Activated CD4-positive, CD25-positive, alpha-beta regulatory T cell treated with anti-CD3 and anti-CD28 coated beads, Interleukin-2, amount 50 U/mL, for 24 hours (primary cell): ENCODE measurements around the gene BTBD7.
"Not testable (repeated sequence)": the region's sequence is repeated elsewhere in the genome, so short reads cannot be mapped to it uniquely, and the experiment has no call there.

Source experiments
- ATAC-seq, 2 donors: fragments of 150-1000 bp; cut with Tn5 transposase; one replicate each; pipeline ENCODE4 v1.10.0; 2021; ENCODE audit warnings: mild to moderate bottlenecking in 1 of 2, moderate library complexity in 1 of 2

The BTBD7 gene

GRCh38 chr14:93239869-93240677, 92.8 kb downstream of the BTBD7 start:
- ATAC-seq, result no peak

DNA sequence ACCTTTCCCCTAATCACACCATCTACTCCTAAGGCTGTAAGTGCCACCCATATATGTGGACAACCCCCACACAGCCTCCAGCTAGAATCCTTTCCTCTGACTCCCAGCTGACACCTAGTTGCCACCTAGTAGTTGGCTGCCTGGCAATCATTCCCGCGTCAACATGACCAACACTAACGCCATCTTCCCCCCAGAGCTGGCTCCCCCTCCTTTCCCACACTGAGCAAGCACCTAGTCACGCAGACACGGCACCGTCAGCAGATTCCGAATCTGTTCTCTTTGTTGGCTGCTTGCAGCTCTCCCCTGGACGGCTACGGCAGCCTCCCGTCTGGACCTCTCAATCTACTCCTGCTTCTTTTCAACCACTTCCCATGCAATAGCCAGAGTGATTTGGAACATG, 98.0 kb downstream of the BTBD7 start:
- no peak for ATAC-seq

GRCh38 chr14:93233078-93233477, 99.8 kb downstream of the BTBD7 start:
- not testable (repeated sequence) for ATAC-seq

- ATAC-seq, result no peak
Observed at GRCh38 chr14:93232159-93232558, 100.7 kb downstream of the BTBD7 start.

DNA sequence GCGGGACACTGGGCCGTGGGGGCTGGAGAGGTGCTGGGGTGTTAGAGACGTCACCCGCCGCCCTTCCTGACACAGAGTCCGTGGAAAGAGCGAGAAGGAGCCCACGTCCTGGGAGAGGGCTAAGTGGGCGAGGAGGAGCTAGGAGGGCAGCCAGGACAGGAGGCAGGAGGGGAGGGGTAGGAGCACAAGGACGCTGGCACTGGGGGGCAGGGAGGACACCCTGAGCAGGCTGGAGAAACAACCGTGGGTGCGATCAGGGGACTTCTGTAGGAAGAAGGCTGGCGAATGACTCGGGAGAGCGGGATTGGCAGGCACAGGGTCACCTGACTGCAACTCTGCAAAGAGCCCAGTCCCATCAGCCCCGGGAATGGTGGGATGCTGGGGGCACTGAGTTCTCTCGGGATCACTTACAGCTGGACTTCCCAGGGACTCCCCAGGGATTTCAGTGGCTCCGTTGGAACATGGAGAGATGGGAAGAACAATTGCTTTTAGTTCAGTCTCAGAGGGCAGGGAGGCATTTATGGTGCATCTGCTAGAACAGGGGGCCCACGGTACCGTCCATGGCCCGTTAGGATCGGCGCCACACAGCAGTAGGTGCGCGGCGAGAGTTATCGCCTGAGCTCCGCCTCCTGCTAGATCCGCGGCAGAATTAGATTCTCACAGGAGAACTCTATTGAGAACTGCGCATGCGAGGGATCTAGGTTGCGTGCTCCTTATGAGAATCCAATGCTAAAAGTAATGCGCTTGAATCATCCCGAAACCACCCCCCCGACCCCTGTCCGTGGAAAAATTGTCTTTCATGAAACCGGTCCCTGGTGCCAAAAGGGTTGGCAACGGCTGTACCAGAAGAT, 101.5 kb downstream of the BTBD7 start:
- peak in 1 of 2 donors; percentile 7 for ATAC-seq

DNA sequence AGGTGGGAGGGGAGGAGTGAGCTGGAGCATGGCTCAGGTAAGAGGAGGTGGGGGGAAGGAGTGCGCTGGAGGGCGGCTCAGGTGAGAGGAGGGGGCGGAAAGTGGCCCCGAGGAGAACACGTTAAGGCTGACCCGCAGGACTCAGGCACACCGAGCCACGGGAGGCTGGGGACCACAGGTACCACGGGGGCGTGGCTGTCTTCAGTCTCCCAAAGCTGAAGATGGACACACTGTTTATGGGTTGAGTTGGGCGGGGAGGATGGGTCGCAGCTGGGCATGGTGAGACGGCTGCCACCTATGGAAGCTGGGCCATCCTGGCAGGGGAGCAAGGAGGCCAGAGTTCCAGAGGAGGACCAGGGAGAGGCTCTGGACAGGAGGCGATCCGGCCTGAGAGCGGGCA, 102.3 kb downstream of the BTBD7 start:
- ATAC-seq, result no peak

- no peak for ATAC-seq
Observed at GRCh38 chr14:93228550-93228949, 104.3 kb downstream of the BTBD7 start.

GRCh38 chr14:93223565-93223964, 109.3 kb downstream of the BTBD7 start:
- ATAC-seq, result no peak

DNA sequence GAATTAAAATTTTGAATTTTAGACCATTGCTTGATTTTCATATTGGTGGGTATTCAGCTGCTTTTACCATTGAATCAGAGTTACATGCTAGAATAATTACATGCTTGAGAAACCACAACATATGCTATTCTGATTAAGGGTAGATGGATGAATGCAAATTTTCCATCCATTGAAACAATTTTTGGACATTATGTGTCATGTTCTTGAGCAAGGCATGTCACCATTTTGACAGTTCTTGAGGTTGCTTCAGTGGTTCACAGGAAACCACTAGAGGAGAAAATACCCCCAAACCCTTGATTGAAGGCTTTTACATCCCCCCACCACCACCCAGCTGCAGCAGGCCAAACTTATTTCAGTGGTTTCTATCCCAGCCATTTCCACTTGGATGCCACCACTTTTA, 112.3 kb downstream of the BTBD7 start:
- ATAC-seq, result no peak

- ATAC-seq, result peak in 1 of 2 donors; percentile 84
Observed at GRCh38 chr14:93219103-93219726, 113.6 kb downstream of the BTBD7 start.

GRCh38 chr14:93214598-93214997, 118.2 kb downstream of the BTBD7 start:
- ATAC-seq, result no peak

- ATAC-seq, result no peak
Observed at GRCh38 chr14:93212432-93212831, 120.4 kb downstream of the BTBD7 start.

GRCh38 chr14:93207468-93208308, 125.1 kb downstream of the BTBD7 start:
- peak; percentile 21 to 29 for ATAC-seq

GRCh38 chr14:93206793-93207467, 125.9 kb downstream of the BTBD7 start, which contains the start of the genes GON7 and UBR7:
TSS of gene GON7 (minus strand) at chr14:93207065. CDS start at chr14:93207037, 28 bp downstream.
TSS of gene UBR7 (plus strand) at chr14:93207256. CDS start at chr14:93207292, 36 bp downstream.
- ATAC-seq, result peak; percentile 94 to 96

DNA sequence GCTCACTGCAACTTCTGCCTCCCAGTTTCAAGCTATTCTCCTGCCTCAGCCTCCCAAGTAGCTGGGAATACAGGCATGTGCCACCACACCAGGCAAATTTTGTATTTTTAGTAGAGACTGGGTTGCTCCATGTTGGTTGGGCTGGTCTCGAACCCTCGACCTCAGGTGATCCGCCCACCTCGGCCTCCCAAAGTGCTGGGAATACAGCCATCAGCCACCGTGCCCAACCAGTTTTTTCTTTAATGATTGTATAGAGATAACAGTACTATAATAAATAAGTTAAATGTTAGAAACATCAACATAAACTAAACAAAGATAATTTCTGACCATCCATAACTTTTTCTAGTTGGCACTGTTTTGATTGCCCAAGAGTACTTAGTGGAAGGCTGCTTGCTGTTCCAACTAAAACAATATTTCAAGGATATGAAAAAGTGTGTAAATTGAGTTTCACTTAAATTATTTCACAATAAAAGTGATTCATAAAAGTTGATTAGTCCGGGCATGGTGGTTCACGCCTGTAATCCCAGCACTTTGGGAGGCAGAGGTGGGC, 131.6 kb downstream of the BTBD7 start:
- no peak for ATAC-seq

DNA sequence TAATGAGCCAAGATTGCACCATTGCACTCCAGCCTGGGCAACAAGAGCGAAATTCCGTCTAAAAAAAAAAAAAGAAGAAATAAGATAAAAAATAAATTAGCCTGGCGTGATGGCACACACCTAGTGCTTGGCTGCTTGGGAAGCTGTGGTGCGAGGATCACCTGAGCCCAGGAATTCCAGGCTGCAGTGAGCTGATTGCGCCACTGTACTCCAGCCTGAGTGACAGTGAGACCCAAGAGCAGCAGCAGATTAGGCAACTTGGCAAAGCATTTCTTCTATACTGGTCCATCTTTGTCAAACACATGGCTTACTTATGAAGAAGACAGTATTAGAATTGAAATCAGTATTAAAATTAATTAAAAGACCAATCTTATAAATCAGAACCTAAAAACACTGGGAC, 132.3 kb downstream of the BTBD7 start:
- no peak for ATAC-seq

DNA sequence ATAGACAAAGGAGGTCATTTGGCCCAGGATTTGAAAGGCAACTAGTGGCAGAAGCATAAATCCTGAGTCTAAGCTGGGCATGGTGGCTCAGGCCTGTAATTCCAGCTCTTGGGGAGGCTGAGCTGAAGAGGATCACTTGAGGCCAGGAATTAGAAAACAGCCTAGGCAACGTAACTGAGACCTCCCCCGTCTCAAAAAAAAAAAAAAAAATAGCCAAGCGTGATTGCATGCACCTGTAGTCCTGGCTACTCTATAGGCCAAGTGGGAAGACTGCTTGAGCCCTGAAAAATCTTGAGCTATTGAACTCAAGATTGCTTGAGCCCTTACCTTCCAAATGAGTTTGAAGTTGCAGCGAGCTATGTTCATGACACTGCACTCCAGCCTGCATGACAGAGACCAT, 133.8 kb downstream of the BTBD7 start:
- no peak for ATAC-seq

- no peak for ATAC-seq
Observed at GRCh38 chr14:93195316-93195999, 137.4 kb downstream of the BTBD7 start.
